ENCODE results near the gene CD55.

Gene CD55

DNA sequence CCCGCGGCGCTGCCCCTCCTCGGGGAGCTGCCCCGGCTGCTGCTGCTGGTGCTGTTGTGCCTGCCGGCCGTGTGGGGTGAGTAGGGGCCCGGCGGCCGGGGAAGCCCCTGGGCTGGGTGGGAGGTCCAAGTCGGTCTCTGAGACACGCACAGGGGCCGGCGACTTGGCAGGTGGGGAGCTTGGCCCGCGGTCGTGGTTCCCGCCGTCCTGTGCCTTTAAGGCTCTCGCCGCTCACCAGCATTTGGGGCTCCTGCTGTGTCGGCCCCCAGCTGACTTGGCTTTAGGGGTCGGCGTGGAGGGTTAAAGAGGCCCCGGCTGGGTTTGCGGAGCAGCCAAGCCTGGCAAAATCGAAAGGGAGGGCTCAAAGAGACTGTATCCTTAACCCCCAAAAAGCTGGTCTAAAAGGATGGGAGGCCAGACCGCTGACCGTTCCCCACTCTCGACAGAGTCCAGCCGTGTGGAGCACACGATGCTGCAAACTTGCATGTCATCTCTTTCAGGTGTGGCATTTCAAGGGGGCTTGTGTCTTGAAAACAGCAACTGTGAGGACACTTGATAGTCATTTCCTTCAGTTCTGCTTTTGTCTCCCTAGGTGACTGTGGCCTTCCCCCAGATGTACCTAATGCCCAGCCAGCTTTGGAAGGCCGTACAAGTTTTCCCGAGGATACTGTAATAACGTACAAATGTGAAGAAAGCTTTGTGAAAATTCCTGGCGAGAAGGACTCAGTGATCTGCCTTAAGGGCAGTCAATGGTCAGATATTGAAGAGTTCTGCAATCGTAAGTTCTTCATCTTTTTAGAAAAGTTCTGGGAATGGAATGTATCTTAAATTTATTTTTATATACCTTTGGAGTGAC lies 540 bp downstream of the CD55 start:
- DNase-seq (ENCODE audit: low spot score in 2 of 2) (no peak), ATAC-seq (replicated peaks; ENCODE audit: extremely low read depth, poor library complexity, severe bottlenecking) (no peak)
- Mint-ChIP-seq H3K4me1 (peaks cover 22% of the 10 kb centered on the region), H3K9me3 (no peaks in the 10 kb centered on the region), H3K27me3 (no peaks in the 10 kb centered on the region), H3K36me3 (ENCODE audit: insufficient read depth) (peaks cover 38% of the 10 kb centered on the region), H3K27ac (ENCODE audit: low read depth) (peak overlapping the region; percentile 96), H3K4me3 (peak overlapping the region; percentile 90)

DNA sequence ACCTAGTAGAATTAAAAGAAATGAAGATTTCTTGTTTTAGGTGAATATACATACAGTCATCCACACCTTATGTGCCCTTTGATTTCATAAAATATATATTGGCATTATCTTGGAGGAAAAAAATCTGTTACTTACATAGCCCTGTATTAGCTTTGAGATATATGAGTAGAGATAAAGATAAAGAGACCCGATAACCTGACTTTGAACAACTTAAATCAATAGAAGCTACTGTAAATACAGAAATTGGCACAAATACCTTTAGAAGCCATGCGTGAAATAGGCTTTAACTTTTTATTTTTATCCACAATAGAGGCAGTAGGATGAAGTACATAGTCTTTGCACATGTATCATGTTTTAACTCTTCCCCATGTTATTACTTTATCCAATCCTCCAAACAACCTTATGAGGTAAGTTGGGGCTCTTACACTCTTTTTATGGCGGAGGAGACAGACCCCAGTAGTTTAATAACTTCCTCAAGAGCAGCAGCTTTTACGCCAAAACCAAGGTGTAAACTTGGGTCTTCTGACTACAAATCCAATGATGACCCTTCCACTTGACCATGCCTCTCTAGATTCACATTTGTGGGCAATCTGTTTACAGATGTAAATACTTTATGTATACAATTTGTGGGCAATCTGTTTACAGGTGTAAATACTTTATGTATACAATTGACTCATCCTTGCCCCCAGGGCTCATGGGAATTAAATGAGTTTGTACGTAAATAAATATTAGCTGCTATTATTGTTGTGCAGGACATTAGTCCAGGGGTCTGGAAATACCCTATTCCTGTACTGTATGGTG lies 2.1 kb downstream of the CD55 start:
- Mint-ChIP-seq H3K36me3 (ENCODE audit: insufficient read depth) (peaks cover 52% of the 10 kb centered on the region), H3K4me3 (peak overlapping the region; percentile 46), H3K9me3 (no peaks in the 10 kb centered on the region), H3K27ac (ENCODE audit: low read depth) (no peak overlapping the region), H3K27me3 (no peaks in the 10 kb centered on the region), H3K4me1 (peaks cover 27% of the 10 kb centered on the region)
- no peak for ATAC-seq (replicated peaks; ENCODE audit: extremely low read depth, poor library complexity, severe bottlenecking)
- no peak for DNase-seq (ENCODE audit: low spot score in 2 of 2)

DNA sequence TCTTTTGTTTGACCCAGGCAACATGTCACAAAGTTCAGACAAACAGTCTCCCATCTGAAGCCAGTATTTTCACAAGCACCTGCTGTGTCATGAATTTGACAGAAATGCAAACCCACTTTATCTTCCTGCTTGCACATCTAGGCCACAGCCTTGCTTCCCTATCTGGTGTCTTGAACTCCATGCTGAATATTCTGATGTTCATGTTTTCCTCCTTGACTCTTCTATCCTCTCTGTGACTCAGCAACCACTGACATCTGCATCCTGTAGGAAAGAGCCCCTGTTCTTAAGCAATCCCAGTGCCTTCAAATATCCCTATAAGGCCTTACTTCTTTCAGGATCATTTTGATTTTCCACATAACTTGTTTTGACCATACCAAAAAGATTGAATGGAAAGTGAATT lies 6.5 kb downstream of the CD55 start:
- H3K4me1 Mint-ChIP-seq, result peaks cover 20% of the 10 kb centered on the region
- no peak for DNase-seq (ENCODE audit: low spot score in 2 of 2)
- peaks cover 49% of the 10 kb centered on the region for H3K36me3 Mint-ChIP-seq (ENCODE audit: insufficient read depth)
- ATAC-seq (replicated peaks; ENCODE audit: extremely low read depth, poor library complexity, severe bottlenecking), result no peak
- no peak overlapping the region for H3K4me3 Mint-ChIP-seq
- H3K27ac Mint-ChIP-seq (ENCODE audit: low read depth), result no peak overlapping the region
- no peaks in the 10 kb centered on the region for H3K27me3 Mint-ChIP-seq
- H3K9me3 Mint-ChIP-seq, result no peaks in the 10 kb centered on the region

DNA sequence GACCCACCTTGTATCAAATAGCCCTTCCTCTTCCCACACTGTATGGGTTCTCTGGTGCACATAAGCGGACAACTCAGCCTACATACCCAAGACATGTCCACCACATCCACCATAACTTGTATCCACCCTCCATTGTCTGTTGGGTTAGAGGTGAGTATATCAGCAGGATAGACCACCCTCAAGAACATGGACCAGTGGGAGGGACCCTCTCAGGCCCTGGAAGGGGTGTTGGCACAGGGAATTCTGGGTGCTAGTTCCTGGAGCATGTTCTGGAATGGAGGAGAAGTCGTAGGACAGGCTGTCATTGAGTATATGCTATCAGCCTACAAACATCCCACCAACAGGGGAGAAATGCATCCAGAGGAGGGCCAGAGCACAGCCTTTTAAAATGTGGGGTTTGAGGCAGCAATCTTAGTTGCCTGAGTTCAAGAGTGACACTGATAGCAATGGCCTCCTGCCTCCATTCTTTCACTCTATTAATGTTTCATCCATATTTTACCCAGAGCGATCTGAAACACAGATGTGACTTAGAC lies 7.5 kb downstream of the CD55 start:
- Mint-ChIP-seq H3K36me3 (ENCODE audit: insufficient read depth) (peaks cover 54% of the 10 kb centered on the region), H3K9me3 (peaks cover 6% of the 10 kb centered on the region), H3K4me3 (no peak overlapping the region), H3K27me3 (no peaks in the 10 kb centered on the region), H3K4me1 (peaks cover 23% of the 10 kb centered on the region), H3K27ac (ENCODE audit: low read depth) (no peak overlapping the region)
- DNase-seq (ENCODE audit: low spot score in 2 of 2), result no peak
- ATAC-seq (replicated peaks; ENCODE audit: extremely low read depth, poor library complexity, severe bottlenecking), result no peak

DNA sequence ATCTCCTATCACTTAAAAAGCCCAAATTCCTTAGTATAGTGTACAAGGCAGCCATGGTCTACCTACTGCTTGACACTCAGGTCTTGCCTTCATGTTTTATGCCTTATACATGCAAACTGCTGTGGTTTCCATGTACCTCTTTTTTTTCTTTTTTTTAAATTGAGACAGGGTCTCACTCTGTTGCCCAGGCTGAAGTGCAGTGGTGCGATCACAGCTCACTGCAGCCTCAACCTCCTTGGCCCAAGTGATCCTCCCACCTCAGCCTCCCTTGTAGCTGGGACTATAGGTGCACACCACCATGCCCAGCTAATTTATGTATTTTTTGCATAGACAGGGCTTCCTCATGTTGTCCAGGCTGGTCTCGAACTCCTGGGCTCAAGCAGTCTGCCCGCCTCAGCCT lies 8.0 kb downstream of the CD55 start:
- ATAC-seq (replicated peaks; ENCODE audit: extremely low read depth, poor library complexity, severe bottlenecking) (no peak), DNase-seq (ENCODE audit: low spot score in 2 of 2) (no peak)
- H3K4me1 Mint-ChIP-seq, result peaks cover 26% of the 10 kb centered on the region

DNA sequence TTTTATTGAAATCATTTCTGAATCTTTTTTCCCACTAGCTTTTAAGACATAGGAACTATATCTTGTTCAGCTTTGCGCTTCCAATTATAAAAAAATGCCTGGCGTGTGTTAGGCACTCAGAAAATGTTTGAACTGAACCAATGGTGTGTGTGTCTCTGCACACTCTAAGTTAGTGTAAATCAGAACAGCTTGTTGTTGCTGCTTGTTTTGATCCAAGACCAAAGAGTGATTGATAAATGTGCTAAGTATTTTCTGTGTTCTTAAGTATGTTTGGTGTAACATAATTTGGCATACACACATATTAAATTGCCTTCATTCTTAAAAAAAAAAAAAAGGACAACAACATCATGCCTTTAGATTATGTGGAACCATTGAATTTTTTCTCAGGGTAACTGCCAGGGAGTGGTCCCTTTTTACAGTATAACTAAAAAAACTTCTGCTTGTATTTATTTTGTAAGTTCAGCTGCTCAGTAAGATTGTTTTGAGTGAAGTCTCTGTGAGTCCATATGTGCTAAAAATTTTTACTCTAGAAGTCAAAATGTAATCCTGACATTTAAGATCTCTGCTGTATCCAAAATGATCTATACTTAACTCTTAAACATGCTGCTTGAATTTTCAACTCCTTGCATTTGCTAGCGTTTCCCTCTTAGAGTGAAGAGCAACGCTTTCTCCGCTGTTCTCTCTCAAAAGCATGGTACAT lies 8.7 kb downstream of the CD55 start:
- Mint-ChIP-seq H3K27ac (ENCODE audit: low read depth) (no peak overlapping the region), H3K4me1 (peaks cover 32% of the 10 kb centered on the region), H3K4me3 (no peak overlapping the region), H3K27me3 (no peaks in the 10 kb centered on the region), H3K36me3 (ENCODE audit: insufficient read depth) (peaks cover 51% of the 10 kb centered on the region), H3K9me3 (peaks cover 6% of the 10 kb centered on the region)
- DNase-seq (ENCODE audit: low spot score in 2 of 2) (no peak), ATAC-seq (replicated peaks; ENCODE audit: extremely low read depth, poor library complexity, severe bottlenecking) (no peak)

More for the DNA sequence above, 8.0 kb downstream of the CD55 start:
- peaks cover 6% of the 10 kb centered on the region for H3K9me3 Mint-ChIP-seq
- H3K4me3 Mint-ChIP-seq, result no peak overlapping the region
- H3K27me3 Mint-ChIP-seq, result no peaks in the 10 kb centered on the region
- H3K27ac Mint-ChIP-seq (ENCODE audit: low read depth), result no peak overlapping the region
- H3K36me3 Mint-ChIP-seq (ENCODE audit: insufficient read depth), result peaks cover 52% of the 10 kb centered on the region

DNA sequence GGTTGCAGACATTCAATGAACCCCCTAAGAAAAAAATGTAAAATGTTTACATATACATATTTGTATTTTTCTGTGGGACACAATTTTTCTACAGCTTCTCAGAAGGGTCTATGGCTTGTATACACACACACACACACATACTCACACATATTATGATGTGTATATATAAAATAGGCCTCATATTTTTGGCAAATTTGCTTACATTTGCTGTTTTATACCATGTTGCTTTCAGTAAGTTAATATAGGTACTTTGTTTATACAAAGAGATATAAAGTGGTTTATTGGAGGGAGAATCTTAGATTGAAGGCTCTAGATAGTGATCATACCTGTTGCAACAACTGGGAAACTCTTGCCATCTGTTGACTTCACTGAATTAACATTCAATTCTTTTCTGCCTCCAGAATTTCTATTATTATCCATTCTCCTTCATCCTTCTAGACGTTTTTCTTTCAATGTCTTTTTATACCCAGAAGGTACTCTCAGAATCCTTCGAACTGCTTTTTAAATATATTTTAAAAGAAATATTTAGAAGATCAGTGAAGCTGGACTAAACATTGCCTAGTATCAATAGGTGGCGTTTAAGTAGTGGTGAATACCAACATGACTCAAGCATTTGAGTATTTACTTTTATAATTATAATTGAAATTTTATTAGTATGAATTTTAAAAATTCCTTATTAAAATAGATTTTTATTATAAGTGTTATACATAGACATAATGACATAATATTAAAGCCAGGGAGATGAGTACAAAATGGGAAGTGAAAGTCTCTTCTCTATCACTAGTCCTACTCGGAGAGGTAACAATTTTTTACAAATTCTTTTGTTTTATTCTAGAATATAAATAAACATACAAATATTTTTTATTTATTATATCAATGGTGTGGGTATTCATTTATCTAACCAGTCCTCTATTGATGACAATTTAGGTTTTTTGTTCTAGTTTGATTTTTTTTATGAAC lies 10.2 kb downstream of the CD55 start:
- peaks cover 43% of the 10 kb centered on the region for H3K36me3 Mint-ChIP-seq (ENCODE audit: insufficient read depth)
- no peak overlapping the region for H3K4me3 Mint-ChIP-seq
- peaks cover 6% of the 10 kb centered on the region for H3K9me3 Mint-ChIP-seq
- DNase-seq (ENCODE audit: low spot score in 2 of 2) (no peak), ATAC-seq (replicated peaks; ENCODE audit: extremely low read depth, poor library complexity, severe bottlenecking) (no peak)
- no peak overlapping the region for H3K27ac Mint-ChIP-seq (ENCODE audit: low read depth)
- H3K27me3 Mint-ChIP-seq, result no peaks in the 10 kb centered on the region
- peaks cover 41% of the 10 kb centered on the region for H3K4me1 Mint-ChIP-seq

DNA sequence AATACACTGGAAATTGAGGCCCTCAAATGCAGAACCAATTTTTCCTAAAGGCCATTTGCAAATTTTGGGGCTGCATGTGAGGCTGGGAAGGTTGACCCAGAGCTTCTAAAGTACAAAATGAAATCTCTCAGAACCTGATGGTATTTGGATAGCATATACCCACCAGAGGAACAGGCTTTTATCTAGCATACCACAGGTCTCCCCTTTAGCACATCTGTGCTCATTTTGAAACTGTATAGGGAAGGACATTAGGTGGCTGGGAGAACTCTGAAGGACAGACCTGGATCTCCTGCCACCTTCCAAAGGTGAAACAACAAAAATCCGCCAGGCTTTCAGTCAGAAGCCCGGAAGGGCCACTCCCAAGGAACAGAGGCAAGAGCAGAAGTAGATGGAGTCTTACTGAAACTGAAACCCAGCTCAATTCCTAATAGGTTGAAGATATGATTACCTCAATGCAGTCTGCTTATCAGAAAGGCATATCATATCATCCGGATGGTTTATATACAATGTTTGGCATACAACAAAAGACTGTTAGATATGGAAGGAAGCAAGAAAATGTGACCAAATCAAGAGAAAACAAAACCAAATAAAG lies 11.6 kb downstream of the CD55 start:
- Mint-ChIP-seq H3K36me3 (ENCODE audit: insufficient read depth) (peaks cover 36% of the 10 kb centered on the region), H3K9me3 (peaks cover 6% of the 10 kb centered on the region), H3K4me3 (no peak overlapping the region), H3K27ac (ENCODE audit: low read depth) (peak overlapping the region; percentile 78), H3K27me3 (no peaks in the 10 kb centered on the region), H3K4me1 (peaks cover 44% of the 10 kb centered on the region)
- ATAC-seq (replicated peaks; ENCODE audit: extremely low read depth, poor library complexity, severe bottlenecking), result no peak
- no peak for DNase-seq (ENCODE audit: low spot score in 2 of 2)

DNA sequence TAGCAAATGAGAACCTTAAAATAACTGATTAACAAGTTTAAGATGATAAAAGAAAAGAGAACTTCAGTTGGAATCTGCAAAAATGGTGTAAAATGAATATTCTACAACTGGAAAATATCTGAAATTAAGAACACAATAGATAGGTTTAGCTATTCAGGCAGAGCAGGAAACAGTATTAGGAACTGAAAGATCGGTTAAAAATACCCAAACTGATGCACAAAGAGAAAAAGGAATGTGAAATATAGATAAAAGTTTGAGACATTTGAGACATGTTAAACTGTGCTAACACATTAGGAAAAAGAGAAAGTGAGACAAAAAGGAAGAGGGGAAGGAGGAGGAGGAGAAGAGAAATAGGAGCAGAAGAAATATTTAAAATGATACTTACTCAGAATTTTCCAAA lies 12.1 kb downstream of the CD55 start:
- Mint-ChIP-seq H3K9me3 (peaks cover 6% of the 10 kb centered on the region), H3K4me1 (peaks cover 44% of the 10 kb centered on the region), H3K4me3 (no peak overlapping the region), H3K27me3 (no peaks in the 10 kb centered on the region), H3K27ac (ENCODE audit: low read depth) (peak overlapping the region; percentile 78), H3K36me3 (ENCODE audit: insufficient read depth) (peaks cover 33% of the 10 kb centered on the region)
- DNase-seq (ENCODE audit: low spot score in 2 of 2) (no peak), ATAC-seq (replicated peaks; ENCODE audit: extremely low read depth, poor library complexity, severe bottlenecking) (no peak)

DNA sequence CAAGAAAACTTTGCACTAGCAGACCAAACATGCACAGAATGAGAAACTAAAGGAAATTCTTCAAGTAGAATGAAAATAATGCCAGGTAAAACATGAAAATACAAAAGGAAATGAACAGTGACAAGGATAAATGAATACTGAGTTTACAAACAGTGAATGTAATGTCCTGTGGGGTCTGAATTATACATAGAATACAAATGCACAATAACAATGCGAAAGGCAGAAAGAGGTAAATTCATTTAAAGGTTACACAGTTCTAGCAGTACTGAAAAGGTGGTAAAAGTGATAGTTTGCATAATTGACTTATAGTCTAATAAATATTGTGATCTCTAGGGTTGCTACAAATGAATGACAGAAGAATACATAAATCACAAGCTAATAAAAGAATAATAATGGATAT lies 12.9 kb downstream of the CD55 start:
- H3K27ac Mint-ChIP-seq (ENCODE audit: low read depth), result peak overlapping the region; percentile 78
- peaks cover 44% of the 10 kb centered on the region for H3K4me1 Mint-ChIP-seq
- DNase-seq (ENCODE audit: low spot score in 2 of 2), result no peak
- peaks cover 6% of the 10 kb centered on the region for H3K9me3 Mint-ChIP-seq
- H3K4me3 Mint-ChIP-seq, result no peak overlapping the region
- no peak for ATAC-seq (replicated peaks; ENCODE audit: extremely low read depth, poor library complexity, severe bottlenecking)
- peaks cover 31% of the 10 kb centered on the region for H3K36me3 Mint-ChIP-seq (ENCODE audit: insufficient read depth)
- no peaks in the 10 kb centered on the region for H3K27me3 Mint-ChIP-seq

DNA sequence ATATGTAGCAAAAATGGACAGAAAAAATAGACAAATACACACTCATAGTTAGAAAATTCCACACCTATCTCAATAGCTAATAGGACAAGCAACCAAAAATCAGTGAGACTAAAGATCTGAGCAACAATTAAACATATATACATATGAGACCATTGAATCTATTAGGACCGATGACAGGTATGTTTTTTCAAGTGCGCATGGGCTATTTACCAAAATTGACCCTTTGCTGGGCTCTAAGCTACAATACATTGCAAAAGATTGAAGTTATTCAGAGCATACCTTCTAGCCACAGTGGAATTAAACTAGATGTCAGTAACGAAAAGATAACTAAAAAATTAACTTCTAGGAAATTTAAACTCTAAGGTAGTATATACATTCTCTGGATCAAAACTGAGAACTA lies 13.7 kb downstream of the CD55 start:
- no peak for ATAC-seq (replicated peaks; ENCODE audit: extremely low read depth, poor library complexity, severe bottlenecking)
- peaks cover 31% of the 10 kb centered on the region for H3K36me3 Mint-ChIP-seq (ENCODE audit: insufficient read depth)
- no peak for DNase-seq (ENCODE audit: low spot score in 2 of 2)
- peaks cover 44% of the 10 kb centered on the region for H3K4me1 Mint-ChIP-seq
- peaks cover 6% of the 10 kb centered on the region for H3K9me3 Mint-ChIP-seq
- no peak overlapping the region for H3K4me3 Mint-ChIP-seq
- peak overlapping the region; percentile 78 for H3K27ac Mint-ChIP-seq (ENCODE audit: low read depth)
- no peaks in the 10 kb centered on the region for H3K27me3 Mint-ChIP-seq

All from central memory CD8-positive, alpha-beta T cell (primary cell).